ENCODE results near the gene MBOAT7. TPM values are rescaled to one million over a fixed set of nuclear protein-coding genes. Genes with fewer than 3 reads are reported as not detected.

MBOAT7 gene
- polyA plus RNA-seq, 1 of the 3 experiments (the other 2 are of a cell fraction) = 80.8 TPM

DNA sequence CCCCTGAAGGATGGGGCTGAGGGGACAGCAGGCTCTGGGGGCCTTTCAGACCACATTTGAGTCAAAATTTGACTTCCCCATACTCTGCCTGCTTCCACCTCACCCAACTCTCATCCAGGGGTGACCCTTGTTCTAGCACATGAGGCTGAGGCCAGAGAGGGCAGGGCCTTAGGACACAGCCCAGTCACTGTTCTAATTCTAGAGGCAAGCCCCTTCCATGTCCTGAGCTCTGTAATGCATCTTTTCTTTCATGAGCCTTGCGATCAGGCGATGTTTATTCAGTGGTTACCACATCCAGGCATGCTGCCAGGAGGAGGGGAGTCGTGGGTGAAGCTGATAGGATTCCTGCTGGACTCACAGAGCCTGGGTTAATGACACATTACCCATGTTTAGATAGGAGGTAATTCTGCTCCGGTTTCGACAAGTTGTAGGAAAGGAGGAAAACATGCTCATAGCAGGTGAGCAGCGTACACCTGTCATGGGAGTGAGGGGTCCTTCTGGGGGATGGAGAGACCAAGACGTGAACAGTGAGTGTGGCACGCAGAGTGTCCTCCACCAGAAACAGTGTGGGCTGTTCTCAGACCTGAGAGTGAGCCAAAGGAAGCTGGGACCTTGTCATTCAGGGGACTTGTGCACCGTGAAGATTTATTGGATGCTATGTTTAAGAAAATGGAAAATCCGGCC, 20.6 kb upstream of the MBOAT7 start (continued):
- TF ChIP-seq, protein P1, sequence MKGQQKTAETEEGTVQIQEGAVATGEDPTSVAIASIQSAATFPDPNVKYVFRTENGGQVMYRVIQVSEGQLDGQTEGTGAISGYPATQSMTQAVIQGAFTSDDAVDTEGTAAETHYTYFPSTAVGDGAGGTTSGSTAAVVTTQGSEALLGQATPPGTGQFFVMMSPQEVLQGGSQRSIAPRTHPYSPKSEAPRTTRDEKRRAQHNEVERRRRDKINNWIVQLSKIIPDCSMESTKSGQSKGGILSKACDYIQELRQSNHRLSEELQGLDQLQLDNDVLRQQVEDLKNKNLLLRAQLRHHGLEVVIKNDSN (IDR thresholded peaks at IDR 0.05; ENCODE audit: borderline replicate concordance, low read depth) = no peak
- TF ChIP-seq GATA2 (CRISPR knock-in tag; IDR thresholded peaks at IDR 0.05) = no peak
- TF ChIP-seq TCF12 (IDR thresholded peaks at IDR 0.05) = peak; percentile 41
- no peak for TF ChIP-seq NRF1 (IDR thresholded peaks at IDR 0.05; ENCODE audit: low read depth, low read length)
- TF ChIP-seq TAF1 (IDR thresholded peaks at IDR 0.05; ENCODE audit: borderline replicate concordance, low read depth, low read length) = no peak
- TF ChIP-seq FOXJ3 (CRISPR knock-in tag; IDR thresholded peaks at IDR 0.05) = no peak
- TF ChIP-seq, protein P2, sequence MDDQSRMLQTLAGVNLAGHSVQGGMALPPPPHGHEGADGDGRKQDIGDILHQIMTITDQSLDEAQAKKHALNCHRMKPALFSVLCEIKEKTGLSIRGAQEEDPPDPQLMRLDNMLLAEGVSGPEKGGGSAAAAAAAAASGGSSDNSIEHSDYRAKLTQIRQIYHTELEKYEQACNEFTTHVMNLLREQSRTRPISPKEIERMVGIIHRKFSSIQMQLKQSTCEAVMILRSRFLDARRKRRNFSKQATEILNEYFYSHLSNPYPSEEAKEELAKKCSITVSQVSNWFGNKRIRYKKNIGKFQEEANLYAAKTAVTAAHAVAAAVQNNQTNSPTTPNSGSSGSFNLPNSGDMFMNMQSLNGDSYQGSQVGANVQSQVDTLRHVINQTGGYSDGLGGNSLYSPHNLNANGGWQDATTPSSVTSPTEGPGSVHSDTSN (IDR thresholded peaks at IDR 0.05) = peak; percentile 21; the same call in 1 of the 2 replicates
- no peak for TF ChIP-seq RFX5 (IDR thresholded peaks at IDR 0.05; ENCODE audit: low read length)
- no peak for TF ChIP-seq EZH2phosphoT487 (IDR thresholded peaks at IDR 0.05; ENCODE audit: borderline replicate concordance, low read depth)

DNA sequence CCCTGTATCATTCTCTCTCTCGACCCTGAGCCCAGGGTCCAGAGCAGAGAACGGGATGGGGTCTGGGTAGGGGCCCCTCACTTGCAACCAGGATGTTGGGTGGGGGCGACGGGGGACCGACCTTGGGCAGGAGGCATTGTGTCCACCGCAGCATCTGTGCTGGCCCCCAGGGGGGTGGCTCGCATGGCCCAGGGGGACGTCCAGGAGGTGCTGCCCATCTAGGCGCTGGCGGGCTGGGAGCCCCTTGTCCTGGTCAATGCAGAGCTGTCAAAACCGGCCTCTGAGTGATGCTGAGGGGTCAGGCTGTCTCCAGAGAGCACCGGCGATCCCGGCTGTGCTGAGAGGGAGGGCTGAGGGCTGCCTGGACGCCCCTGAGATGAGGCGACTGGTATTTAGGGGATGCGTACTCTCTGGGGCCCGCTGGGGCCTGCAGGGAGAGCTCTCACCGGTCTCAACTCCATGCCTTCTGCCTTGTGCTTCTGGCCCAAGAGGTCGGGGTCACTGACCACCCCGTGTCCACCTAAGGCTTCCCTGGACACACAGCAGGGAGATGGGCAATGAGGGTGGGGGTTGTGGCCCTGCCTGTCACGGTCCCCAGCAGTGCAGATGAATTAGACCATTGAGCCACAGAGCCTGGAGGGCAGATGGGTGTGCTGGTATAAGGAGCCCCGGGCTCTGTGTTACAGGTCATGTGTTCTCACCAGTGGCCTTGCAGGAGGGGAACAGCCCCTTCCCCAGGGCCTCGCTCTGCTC, 19.9 kb upstream of the MBOAT7 start:
- Histone ChIP-seq H3K36me3 (replicated peaks in 1 of 2; ENCODE audit: control insufficient read depth in 1 of 2, insufficient read depth in 2 of 2, low read length in 1 of 2) (peaks cover 36 to 42% of the 10 kb centered on the region in 2 experiments), H3K79me2 (ENCODE audit: insufficient read depth) (peaks cover 48% of the 10 kb centered on the region), H3K9me2 (no peaks in the 10 kb centered on the region), H4K20me1 (ENCODE audit: insufficient read depth) (peaks cover 73% of the 10 kb centered on the region), H3F3A (replicated peaks; ENCODE audit: insufficient read depth) (peaks cover 57% of the 10 kb centered on the region), H3K4me3 (ENCODE audit: low read depth in 2 of 2, low read length in 1 of 2) (no peak overlapping the region), H3K4me2 (peak overlapping the region; percentile 43), H3K27me3 (ENCODE audit: insufficient read depth) (no peaks in the 10 kb centered on the region), H3K4me1 (ENCODE audit: control insufficient read depth in 1 of 2, insufficient read depth in 2 of 2, low read depth in 1 of 2, low read length in 1 of 2) (peaks cover 25 to 43% of the 10 kb centered on the region in 2 experiments), H2AFZ (ENCODE audit: low read depth) (no peak overlapping the region), H3K27ac (ENCODE audit: low read depth in 2 of 2, low read length in 1 of 2) (peak overlapping the region; percentile 55 to 72), H3K9ac (no peak overlapping the region; the same call in 1 of the 2 replicates), H3K9me3 (no peaks in the 10 kb centered on the region)
- CTCF ChIA-PET = no interaction called here
- WGBS (ENCODE audit: low lambda C conversion rate) = 59% methylated on average over 19 of the region's 24 CpGs
- DNase-seq = peak; percentile 62
- TF ChIP-seq NRF1 (IDR thresholded peaks at IDR 0.05; ENCODE audit: low read depth, low read length) (no peak), JUND (IDR thresholded peaks at IDR 0.05) (0 out of 2 replicates have a peak, but pooled peaks have one; percentile 5)
- POLR2A ChIA-PET = interaction anchor here (0.6 to 4.5 kb wide), 2 partner anchors 8 to 358 kb away, joined by 5 to 27 read pairs; partner anchors contain the start of gene RPS9

DNA sequence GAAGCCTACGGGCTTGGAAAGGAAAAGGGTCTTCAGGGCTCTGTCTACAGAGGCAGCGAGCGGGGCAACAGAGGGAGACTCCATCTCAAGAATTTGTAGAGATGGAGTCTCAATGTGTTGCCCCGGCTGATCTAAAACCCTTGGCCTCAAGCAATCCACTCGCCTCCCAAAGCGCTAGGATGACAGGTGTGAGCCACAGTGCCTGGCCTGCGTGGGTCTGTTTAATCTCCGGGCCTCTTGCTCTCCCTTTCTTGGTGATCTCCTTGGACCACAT, 19.3 kb upstream of the MBOAT7 start:
- ChIA-PET CTCF (no interaction called here), POLR2A (interaction anchor here (0.6 to 4.5 kb wide), 2 partner anchors 8 to 358 kb away, joined by 5 to 27 read pairs; partner anchors contain the start of gene RPS9)
- peaks cover 79% of the 10 kb centered on the region for H4K20me1 ChIP-seq (ENCODE audit: insufficient read depth)
- no peak overlapping the region for H2AFZ ChIP-seq (ENCODE audit: low read depth)
- H3K4me3 ChIP-seq (ENCODE audit: low read depth in 2 of 2, low read length in 1 of 2) = no peak overlapping the region
- no peak for DNase-seq
- WGBS (ENCODE audit: low lambda C conversion rate) = 75% methylated on average over 8 of the region's 8 CpGs
- 0 out of 2 replicates have a peak, but pooled peaks have one; percentile 9 for TF ChIP-seq POLR2AphosphoS5 (IDR thresholded peaks at IDR 0.05; ENCODE audit: low read depth, low read length)
- TF ChIP-seq, protein P3, sequence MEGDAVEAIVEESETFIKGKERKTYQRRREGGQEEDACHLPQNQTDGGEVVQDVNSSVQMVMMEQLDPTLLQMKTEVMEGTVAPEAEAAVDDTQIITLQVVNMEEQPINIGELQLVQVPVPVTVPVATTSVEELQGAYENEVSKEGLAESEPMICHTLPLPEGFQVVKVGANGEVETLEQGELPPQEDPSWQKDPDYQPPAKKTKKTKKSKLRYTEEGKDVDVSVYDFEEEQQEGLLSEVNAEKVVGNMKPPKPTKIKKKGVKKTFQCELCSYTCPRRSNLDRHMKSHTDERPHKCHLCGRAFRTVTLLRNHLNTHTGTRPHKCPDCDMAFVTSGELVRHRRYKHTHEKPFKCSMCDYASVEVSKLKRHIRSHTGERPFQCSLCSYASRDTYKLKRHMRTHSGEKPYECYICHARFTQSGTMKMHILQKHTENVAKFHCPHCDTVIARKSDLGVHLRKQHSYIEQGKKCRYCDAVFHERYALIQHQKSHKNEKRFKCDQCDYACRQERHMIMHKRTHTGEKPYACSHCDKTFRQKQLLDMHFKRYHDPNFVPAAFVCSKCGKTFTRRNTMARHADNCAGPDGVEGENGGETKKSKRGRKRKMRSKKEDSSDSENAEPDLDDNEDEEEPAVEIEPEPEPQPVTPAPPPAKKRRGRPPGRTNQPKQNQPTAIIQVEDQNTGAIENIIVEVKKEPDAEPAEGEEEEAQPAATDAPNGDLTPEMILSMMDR (IDR thresholded peaks at IDR 0.05) = no peak
- H3K79me2 ChIP-seq (ENCODE audit: insufficient read depth) = peaks cover 53% of the 10 kb centered on the region
- peak overlapping the region; percentile 55 to 72; a peak in 2 of 4 replicates for H3K27ac ChIP-seq (ENCODE audit: low read depth in 2 of 2, low read length in 1 of 2)
- no peak overlapping the region for H3K9ac ChIP-seq
- H3K4me1 ChIP-seq (ENCODE audit: control insufficient read depth in 1 of 2, insufficient read depth in 2 of 2, low read depth in 1 of 2, low read length in 1 of 2) = peaks cover 30 to 44% of the 10 kb centered on the region in 2 experiments
- no peaks in the 10 kb centered on the region for H3K9me2 ChIP-seq
- peaks cover 41 to 47% of the 10 kb centered on the region in 2 experiments for H3K36me3 ChIP-seq (replicated peaks in 1 of 2; ENCODE audit: control insufficient read depth in 1 of 2, insufficient read depth in 2 of 2, low read length in 1 of 2)
- no peaks in the 10 kb centered on the region for H3K9me3 ChIP-seq
- H3F3A ChIP-seq (replicated peaks; ENCODE audit: insufficient read depth) = peaks cover 57% of the 10 kb centered on the region
- H3K27me3 ChIP-seq (ENCODE audit: insufficient read depth) = no peaks in the 10 kb centered on the region
- H3K4me2 ChIP-seq = peak overlapping the region; percentile 43; the same call in 1 of the 2 replicates

Data from SK-N-SH (cell line).